HG03045 (cell line): Measurements from ENCODE around the gene SERPINB4.

Experiments used
- ATAC-seq: cut with Tn5 transposase; IDR thresholded peaks from one replicate; pipeline ENCODE4 v1.9.1; 2021; ENCODE audit warnings: mild to moderate bottlenecking, moderate library complexity; ENCODE audit not compliant: unreplicated experiment

SERPINB4 gene

DNA sequence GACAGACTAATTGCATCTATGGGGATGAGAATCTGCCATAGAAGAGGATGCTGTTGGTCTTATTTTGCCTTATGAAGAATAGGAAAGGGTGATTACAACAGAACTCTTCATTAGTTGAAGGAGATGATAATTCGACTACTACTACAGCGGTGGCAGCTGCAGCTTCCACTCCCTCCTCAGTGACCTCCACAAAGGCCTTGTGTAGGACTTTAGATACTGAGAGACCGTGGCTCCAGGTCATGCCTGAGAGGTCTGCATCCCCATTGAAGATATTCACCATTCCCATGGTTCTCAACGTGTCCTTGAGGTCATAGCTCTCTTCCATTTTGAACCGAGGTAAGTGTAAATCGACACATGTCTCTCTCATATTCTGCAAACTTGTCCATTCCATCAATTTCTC lies 6.4 kb downstream of the SERPINB4 start:
- ATAC-seq: no peak

- ATAC-seq: no peak
These were observed 16.2 kb downstream of the SERPINB4 start for GRCh38 chr18:63627819-63628218.

DNA sequence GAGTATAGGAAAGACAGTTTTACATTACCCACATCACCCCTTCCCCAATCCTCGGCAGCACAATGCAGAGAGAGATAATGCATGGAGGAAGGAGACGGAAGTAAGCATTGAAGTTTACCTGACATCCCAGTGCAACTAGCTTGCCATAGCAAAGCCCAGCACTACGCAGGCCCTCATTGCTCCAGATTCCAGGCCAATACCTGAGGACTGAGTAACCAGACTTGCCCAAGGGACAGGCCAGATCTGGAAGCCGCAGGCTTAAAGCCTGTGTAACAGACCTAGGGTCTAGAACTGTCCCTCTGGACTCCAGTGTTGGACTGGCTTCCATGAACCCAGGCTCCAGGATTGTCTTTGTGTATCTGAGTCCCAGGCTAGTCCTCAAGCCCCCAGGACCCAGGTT lies 17.6 kb downstream of the SERPINB4 start:
- no peak for ATAC-seq

DNA sequence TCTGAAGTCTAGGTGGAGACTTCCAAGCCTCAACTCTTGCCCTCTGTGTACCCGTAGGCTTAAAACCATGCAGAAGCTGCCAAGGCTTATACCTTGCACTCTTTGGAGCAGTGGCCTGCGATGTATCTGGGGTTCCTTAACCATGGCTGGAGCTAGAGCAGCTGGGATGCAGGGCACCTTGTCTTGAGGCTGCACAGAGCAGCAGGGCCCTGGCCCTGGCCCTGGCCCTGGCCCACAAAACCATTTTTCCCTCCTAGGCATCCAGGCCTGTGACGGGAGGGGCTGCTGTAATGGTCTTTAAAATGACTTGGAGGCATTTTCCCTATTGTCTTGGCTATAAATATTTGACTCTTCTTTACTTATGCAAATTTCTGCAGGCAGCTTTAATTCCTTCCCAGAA lies 19.2 kb downstream of the SERPINB4 start:
- no peak for ATAC-seq

GRCh38 chr18:63619661-63620060 lies 24.4 kb downstream of the SERPINB4 start:
- ATAC-seq: no peak

DNA sequence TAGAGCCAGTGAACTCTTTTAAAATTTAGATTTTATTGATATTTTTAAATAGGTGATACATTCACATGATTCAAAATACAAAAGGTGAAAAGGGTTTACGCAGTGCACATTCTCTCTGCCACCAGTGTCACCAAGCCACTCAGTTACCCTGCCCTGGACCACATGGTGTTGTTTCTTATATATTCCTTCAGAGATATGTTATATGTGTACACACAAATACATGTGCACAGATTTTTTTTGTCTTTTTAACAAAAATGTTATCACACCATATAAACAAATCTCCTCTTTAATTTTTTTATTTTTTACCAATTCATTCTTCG lies 26.2 kb downstream of the SERPINB4 start:
- no peak for ATAC-seq

- ATAC-seq: no peak
These were observed 26.8 kb downstream of the SERPINB4 start for GRCh38 chr18:63617049-63617914.

- ATAC-seq: no peak
These were observed 30.6 kb downstream of the SERPINB4 start for GRCh38 chr18:63613420-63613819.

- ATAC-seq: no peak
These were observed 37.5 kb downstream of the SERPINB4 start for GRCh38 chr18:63606526-63606925.

GRCh38 chr18:63604791-63605567 lies 39.1 kb downstream of the SERPINB4 start:
- no peak for ATAC-seq

DNA sequence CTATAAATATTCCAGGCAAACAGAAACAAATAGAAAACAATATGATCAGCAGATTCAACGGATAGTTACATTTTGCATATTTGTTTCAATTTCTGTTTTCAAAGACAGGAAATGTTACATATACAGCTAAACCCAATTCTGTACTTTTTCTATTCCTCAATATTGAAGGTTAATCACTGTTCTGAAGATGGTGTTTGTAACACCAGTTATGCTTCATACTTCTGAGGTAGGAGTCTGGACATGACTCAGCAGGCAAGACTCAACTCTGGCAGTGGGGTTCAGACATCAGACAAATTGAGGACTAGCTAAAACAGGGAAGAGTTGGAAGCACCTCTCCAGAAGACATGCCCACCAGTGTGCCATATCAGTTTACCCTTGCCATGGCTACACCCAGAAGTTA lies 40.3 kb downstream of the SERPINB4 start:
- peak; percentile 87 for ATAC-seq

DNA sequence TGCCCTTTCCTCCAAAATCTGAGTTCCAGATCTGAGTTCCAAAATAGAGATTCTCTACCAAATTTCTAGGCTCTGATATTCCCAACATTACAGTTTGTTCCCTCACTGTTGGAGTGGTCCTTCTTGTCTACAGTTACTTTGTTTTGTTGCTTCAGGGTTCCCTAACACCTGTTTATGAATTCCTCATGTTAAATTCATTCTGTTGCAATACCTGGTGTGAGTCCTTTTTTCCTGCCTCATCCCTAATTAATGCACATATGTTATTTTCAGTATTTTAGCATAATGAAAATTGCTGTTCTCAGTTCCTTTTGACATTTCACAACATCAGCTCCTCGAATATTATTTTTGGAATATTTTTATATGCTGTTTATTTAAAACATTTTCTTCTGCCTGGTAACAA lies 40.7 kb downstream of the SERPINB4 start:
- no peak for ATAC-seq

DNA sequence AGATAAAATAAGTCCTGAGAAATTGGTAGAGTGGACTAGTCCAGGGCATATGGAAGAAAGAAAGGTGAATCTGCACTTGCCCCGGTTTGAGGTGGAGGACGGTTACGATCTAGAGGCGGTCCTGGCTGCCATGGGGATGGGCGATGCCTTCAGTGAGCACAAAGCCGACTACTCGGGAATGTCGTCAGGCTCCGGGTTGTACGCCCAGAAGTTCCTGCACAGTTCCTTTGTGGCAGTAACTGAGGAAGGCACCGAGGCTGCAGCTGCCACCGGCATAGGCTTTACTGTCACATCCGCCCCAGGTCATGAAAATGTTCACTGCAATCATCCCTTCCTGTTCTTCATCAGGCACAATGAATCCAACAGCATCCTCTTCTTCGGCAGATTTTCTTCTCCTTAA lies 47.1 kb downstream of the SERPINB4 start:
- ATAC-seq: no peak

- no peak for ATAC-seq
These were observed 51.6 kb downstream of the SERPINB4 start for GRCh38 chr18:63592471-63592870.

DNA sequence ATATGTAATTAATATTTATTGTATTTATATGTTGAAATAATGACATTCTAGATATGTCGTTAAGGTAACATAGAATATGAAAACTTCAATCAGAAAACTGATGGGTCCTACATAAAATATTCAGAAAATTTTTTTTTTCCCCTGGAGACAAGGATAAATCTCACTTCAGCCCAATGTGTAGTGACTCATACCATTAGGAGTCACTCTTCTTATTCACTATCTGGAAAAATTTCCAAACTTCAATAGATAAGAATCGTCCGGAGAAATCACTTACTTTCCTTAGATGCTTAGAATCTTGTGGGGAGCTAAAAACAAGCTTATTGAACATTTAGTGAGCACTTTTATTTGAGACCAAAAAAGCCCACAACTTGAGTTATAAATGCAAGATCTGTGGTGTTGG lies 52.3 kb downstream of the SERPINB4 start:
- ATAC-seq: no peak

DNA sequence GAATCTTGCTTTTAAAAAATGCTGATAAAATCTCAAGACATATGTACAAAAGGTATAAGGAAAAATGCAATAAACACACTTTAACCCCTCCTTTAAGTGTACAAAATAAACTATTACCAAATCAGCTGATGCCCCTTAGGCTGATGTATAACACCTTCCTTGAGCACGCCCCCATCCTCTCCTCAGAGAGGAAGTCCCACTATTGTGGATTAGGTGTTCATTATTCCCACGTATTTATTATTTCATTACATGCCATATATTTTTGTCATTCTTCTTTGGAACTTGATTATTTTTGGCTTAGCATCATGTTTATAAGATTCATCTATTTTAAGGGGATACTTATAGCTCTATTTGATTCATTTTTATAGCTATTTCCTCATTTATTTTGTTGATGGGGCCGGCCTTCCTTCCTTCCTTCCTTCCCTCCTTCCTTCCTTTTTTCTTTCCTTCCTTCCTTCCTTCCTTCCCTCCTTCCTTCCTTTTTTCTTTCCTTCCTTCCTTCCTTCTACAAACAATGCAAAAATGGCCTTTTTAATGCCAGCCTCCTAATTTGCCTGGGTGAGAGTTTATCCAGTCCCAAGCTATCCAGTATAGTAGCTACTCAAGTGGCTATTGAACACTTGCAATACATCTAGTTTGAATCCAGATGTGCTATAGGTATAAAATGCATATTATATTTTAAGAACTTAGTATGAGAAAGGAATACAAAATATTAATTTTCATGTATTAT lies 52.9 kb downstream of the SERPINB4 start:
- no peak for ATAC-seq

- no peak for ATAC-seq
These were observed 53.7 kb downstream of the SERPINB4 start for GRCh38 chr18:63590373-63590772.

DNA sequence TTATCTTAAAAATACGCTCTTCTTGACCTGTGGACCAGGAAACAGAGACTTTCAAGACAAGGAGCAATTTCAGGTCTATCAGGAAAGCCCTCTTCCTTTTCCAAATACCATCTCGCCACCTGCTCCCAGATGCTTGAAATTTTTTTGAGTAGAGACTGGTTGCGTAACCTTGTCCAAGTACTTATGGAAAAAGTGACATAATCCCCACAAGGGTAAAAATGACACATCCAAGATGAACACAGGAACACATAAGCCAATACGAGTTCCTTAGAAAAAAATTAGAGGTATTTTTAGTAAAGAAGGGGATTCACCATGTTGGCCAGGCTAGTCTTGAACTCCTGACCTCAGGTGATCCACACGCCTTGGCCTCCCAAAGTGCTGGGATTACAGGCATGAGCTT lies 55.1 kb downstream of the SERPINB4 start:
- ATAC-seq: no peak
